Cortex of kidney (tissue), 1 donor: Measurements from ENCODE around the gene RPP21.

Experiments
- DNase-seq: peaks from one replicate; lab custom pipeline; 2025; lab: John Stamatoyannopoulos, UW

RPP21 gene

GRCh38 chr6:30378290-30378937, 33.5 kb downstream of the RPP21 start:
- DNase-seq, result no peak

- DNase-seq, result no peak
Measured at GRCh38 chr6:30380464-30380863, 35.5 kb downstream of the RPP21 start.

GRCh38 chr6:30386166-30386565, 41.2 kb downstream of the RPP21 start:
- no peak for DNase-seq

GRCh38 chr6:30391240-30391639, 46.3 kb downstream of the RPP21 start:
- no peak for DNase-seq

- DNase-seq, result no peak
Measured at GRCh38 chr6:30394139-30394538, 49.2 kb downstream of the RPP21 start.
